ENCODE data around the gene MAD1L1.
"Not testable (repeated sequence)": the region's sequence is repeated elsewhere in the genome, so short reads cannot be mapped to it uniquely, and the experiment has no call there.

MAD1L1 gene

GRCh38 chr7:1863091-1863900 is 369.4 kb downstream of the MAD1L1 start:
- no peak for DNase-seq (ENCODE audit: low spot score)

- DNase-seq (ENCODE audit: low spot score), result no peak
These were observed 370.2 kb downstream of the MAD1L1 start for GRCh38 chr7:1862560-1862959.

DNA sequence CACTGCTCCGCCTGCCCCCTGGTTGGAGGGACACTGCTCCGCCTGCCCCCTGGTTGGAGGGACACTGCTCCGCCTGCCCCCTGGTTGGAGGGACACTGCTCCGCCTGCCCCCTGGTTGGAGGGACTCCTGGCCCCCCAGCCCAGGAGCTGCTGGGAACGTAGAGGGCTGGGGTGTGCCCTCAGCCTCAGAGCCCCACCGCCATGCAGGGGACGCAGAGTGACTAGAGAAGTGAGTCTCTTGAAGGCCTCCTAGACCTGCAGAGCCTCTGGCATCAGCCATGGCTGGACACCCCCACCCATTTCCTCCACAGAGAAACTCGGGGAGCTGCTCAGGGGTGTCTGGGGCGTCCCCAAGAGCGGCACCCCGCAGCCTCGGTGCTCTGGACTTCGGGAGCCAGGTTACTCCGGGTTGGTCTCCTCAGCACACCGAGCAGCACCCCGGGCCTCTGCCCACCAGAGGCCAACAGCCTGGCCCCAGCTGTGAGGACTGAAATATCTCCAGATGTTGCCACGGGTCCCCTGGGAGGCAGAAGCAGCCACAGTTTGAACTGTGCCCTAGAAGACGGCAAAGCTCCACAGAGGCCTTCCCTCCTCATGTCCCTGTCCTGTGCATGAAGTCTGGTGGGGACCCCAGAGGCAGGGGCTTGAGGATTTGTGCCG is 370.8 kb downstream of the MAD1L1 start:
- DNase-seq (ENCODE audit: low spot score), result no peak

- DNase-seq (ENCODE audit: low spot score), result not testable (repeated sequence)
These were observed 371.6 kb downstream of the MAD1L1 start for GRCh38 chr7:1860881-1861798.

DNA sequence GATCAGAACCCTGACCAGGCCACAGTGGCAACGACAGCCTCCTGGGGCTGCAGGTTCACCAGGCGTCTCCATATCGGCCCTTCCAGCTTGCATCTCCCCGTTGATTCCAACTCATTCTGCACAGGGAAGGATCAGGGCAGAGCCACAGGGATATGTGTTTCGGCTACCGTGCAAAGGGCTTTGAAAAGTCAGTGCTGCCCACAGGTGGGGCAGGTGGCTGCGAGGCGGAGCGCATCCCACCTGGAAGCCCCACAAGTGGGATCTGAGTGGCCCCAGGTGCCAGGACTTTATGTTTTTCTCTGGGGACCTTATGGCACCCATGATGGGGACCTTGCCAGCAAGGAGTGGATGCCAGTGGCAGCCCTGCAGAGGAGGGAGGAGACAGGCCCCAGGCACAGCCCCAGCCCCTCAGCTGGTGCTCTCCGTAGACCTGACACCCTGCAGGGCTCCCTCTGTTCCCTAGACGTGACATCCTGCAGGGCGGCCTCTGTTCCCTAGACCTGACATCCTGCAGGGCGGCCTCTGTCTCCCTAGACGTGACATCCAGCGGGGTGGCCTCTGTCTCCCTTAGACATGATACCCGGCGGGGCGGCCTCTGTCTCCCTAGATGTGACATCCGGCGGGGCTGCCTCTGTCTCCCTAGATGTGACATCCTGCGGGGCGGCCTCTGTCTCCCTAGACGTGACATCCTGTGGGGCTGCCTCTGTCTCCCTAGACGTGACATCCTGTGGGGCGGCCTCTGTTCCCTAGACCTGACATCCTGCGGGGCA is 373.3 kb downstream of the MAD1L1 start:
- no peak for DNase-seq (ENCODE audit: low spot score)

- DNase-seq (ENCODE audit: low spot score), result no peak
These were observed 374.1 kb downstream of the MAD1L1 start for GRCh38 chr7:1858435-1859265.

GRCh38 chr7:1857487-1858421 is 375.0 kb downstream of the MAD1L1 start:
- no peak for DNase-seq (ENCODE audit: low spot score)

GRCh38 chr7:1856888-1857441 is 375.8 kb downstream of the MAD1L1 start:
- no peak for DNase-seq (ENCODE audit: low spot score)

- DNase-seq (ENCODE audit: low spot score), result no peak
These were observed 376.4 kb downstream of the MAD1L1 start for GRCh38 chr7:1856161-1856887.

DNA sequence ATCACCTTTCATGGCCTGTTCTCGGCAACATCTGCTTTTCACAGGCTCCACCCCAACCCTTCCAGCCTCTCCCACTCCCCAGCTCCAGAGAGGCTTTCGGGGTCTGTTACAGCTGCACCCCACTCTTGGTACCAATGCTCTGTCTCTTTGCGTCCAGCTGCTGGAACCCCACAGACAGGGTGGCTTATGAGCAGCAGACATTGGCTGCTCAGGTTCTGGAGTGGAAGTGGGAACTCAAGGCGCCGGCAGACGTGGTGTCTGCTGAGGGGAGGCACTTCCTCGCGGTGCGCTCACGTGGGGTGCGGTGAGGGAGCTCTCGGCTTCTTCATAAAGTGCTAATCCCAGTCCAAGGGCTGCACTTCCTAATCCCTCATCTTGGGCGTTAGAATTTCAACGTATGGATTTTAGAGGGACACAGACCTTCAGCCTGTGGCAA is 377.0 kb downstream of the MAD1L1 start:
- no peak for DNase-seq (ENCODE audit: low spot score)

DNA sequence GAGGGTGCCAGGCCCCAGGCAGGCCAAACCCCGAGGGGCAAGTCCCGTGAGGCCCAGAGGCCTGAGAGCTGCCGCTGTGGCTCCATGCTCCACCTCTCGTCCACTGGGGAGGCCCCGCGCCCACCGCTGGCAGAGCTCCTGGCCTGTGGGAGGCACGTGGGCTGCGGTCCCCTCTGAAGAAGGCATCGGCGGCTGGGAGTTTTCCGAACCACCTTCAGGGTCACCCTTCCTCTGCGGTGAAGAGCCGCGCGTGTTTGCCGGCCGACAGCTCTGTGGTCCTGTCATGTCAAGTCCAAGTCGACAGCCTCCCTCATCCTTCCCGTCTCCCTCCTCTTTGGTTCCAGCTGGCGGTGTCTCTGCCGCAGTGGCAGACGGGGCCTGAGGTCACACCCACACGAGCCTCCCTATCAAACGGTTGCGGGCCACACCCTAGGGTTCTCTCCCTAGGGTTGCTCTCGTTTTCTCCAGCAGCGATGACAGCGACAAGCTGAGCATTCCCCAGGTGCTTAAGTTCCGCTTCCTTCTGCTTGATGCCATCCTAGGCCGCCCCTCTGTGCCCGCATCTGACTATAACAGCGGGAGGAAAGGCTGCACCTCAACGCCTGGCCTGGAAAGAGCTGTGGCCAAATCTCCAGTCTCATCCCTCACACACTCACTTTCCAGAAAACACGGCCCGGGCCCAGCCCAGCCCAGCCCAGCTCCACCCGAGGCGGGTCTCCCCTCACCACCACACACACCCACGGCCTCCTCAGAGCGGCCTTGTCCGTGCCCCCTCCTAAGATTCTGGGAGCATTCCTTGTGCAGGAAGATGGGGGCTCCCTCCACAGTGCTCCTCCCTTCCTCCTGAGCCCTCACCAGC is 377.6 kb downstream of the MAD1L1 start:
- DNase-seq (ENCODE audit: low spot score), result no peak

DNA sequence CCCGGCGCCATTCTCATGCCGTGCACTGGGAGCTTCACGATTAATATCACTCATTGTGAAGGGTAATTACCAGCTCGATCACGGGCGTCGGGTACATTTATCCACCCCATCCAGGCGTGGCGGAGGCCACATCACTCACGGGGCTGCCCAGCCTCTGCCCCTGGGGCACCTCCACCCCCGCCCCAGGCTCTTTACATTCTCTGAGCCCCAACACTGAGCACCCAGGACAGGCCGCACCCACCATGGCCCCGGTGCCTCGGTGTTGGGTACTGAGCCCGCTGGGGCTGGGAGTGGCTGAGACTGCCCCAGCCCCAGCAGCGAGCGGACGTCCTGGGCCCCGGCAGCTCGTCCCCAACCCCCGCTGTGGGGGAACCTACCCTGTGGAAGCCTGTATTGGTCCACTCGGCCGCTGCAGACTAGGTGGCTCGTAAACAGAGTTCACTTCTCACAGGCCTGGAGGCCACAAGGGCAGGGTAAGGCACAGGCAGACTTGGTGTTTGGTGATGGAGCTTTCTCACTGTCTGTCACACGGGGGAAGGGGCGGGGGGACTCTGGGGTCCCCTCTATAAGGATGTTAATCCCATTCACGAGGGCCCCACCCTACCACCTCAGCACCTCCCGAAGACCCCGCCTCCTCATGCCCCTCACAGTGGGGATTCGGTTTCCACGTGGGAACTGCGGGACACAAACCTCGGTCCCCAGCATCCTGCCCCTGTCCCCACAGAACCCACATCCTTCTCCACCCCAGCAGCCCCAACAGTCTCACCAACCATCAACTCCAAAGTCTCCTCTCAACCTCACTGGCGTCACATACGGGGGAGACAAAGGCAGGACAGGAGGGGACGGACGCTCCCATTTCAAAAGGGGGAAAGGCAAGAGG is 378.5 kb downstream of the MAD1L1 start:
- DNase-seq (ENCODE audit: low spot score), result no peak

- DNase-seq (ENCODE audit: low spot score), result no peak
These were observed 379.2 kb downstream of the MAD1L1 start for GRCh38 chr7:1853431-1853985.

DNA sequence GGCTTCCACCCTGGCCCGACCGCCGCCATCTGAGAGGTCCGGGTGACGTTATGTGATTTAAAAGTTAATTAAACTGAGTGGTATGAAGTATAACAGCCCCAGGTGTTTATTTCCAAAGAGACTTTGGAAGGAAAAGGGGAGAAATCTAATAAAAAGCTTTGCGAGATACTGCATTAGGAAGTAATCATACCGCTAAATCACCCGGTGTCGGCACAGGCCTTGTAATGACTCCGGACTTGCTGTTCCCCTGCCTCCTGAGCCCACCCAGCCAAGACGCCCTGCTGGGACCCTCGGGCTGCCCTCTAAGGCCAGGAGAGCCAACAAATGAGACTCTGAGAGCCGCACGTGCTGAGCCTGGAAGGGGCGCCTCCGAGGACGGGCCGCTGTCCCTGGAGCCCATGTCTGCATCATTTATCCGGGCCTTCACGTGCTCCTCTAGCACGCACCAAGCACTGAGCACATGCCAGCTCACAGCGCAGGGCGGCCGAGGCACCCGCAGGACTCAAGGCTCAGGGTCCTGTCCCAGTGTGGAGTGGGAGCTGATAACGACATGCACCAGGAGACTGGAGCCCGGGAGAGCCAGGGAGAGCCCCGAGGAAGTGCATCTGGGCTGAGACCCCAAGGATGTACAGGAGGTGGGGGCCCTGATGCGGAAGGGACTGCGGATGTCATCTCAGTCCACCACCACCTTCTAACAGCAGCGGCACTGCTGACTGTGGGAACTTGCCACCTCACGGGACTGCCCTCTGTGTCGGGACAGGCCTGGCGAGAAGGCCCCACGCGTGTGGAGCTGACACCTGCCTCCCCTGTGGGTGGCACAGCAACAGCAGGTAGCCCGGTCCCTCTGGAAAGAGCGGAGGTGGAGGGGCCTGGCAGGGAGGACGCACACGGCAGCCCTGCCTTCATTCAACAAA is 380.0 kb downstream of the MAD1L1 start:
- no peak for DNase-seq (ENCODE audit: low spot score)
